HEK293 (cell line): ENCODE data around the gene AKIRIN2.

Experiments
- EGR2 ChIP-seq: fragments of 450-650 bp; formaldehyde crosslinking; IDR thresholded peaks from 2 replicates; pipeline ENCODE4 v1.5.1; 2016; ENCODE audit warnings: low read depth, missing biosample characterization, missing genetic modification characterization
- GLIS1 ChIP-seq: fragments of 450-650 bp; formaldehyde crosslinking; IDR thresholded peaks from 2 replicates; pipeline ENCODE4 v1.5.1; 2016; ENCODE audit warnings: missing biosample characterization, missing genetic modification characterization
- GLIS2 ChIP-seq: fragments of 450-650 bp; formaldehyde crosslinking; IDR thresholded peaks from 2 replicates; pipeline ENCODE4 v1.5.1; 2016; ENCODE audit warnings: missing biosample characterization, missing genetic modification characterization
- MZF1 ChIP-seq: fragments of 450-650 bp; formaldehyde crosslinking; IDR thresholded peaks from 2 replicates; pipeline ENCODE4 v1.5.1; 2017; ENCODE audit warnings: missing biosample characterization, missing genetic modification characterization, borderline replicate concordance
- REPIN1 ChIP-seq: fragments of 450-650 bp; formaldehyde crosslinking; IDR thresholded peaks from 2 replicates; pipeline ENCODE4 v1.5.1; 2017; ENCODE audit warnings: missing biosample characterization, missing genetic modification characterization, low read depth
- REST ChIP-seq: fragments of 450-650 bp; formaldehyde crosslinking; IDR thresholded peaks from 2 replicates; pipeline ENCODE4 v1.5.1; 2016; ENCODE audit warnings: missing biosample characterization, missing genetic modification characterization
- SALL2 ChIP-seq: fragments of 450-650 bp; formaldehyde crosslinking; IDR thresholded peaks from 2 replicates; pipeline ENCODE4 v1.5.0; 2017; ENCODE audit warnings: missing biosample characterization, mild to moderate bottlenecking, missing genetic modification characterization, borderline replicate concordance
- WT1 ChIP-seq: fragments of 450-650 bp; formaldehyde crosslinking; IDR thresholded peaks from 2 replicates; pipeline ENCODE4 v1.5.1; 2016; ENCODE audit warnings: missing biosample characterization, missing genetic modification characterization
- YY2 ChIP-seq: fragments of 450-650 bp; formaldehyde crosslinking; IDR thresholded peaks from 2 replicates; pipeline ENCODE4 v1.5.1; 2016; ENCODE audit warnings: missing biosample characterization, missing genetic modification characterization
- ZFHX2 ChIP-seq: fragments of 450-650 bp; formaldehyde crosslinking; conservative IDR thresholded peaks from 2 replicates; pipeline ENCODE4 v1.5.1; 2016; ENCODE audit warnings: missing biosample characterization, missing genetic modification characterization
- ZNF114 ChIP-seq: fragments of 450-650 bp; formaldehyde crosslinking; IDR thresholded peaks from 2 replicates; pipeline ENCODE4 v1.5.0; 2017; ENCODE audit warnings: missing biosample characterization, missing genetic modification characterization
- ZNF169 ChIP-seq: fragments of 450-650 bp; formaldehyde crosslinking; IDR thresholded peaks from 2 replicates; pipeline ENCODE4 v1.5.1; 2016; ENCODE audit warnings: missing biosample characterization, missing genetic modification characterization
- ZNF174 ChIP-seq: fragments of 450-650 bp; formaldehyde crosslinking; IDR thresholded peaks from 2 replicates; pipeline ENCODE4 v1.5.0; 2017; ENCODE audit warnings: missing biosample characterization, mild to moderate bottlenecking, missing genetic modification characterization
- ZNF394 ChIP-seq: fragments of 450-650 bp; formaldehyde crosslinking; IDR thresholded peaks from 2 replicates; pipeline ENCODE4 v1.5.1; 2016; ENCODE audit warnings: missing biosample characterization, missing genetic modification characterization, mild to moderate bottlenecking, moderate library complexity, borderline replicate concordance
- ZNF433 ChIP-seq: fragments of 450-650 bp; formaldehyde crosslinking; IDR thresholded peaks from 2 replicates; pipeline ENCODE4 v1.5.1; 2016; ENCODE audit warnings: missing biosample characterization, missing genetic modification characterization, low read depth
- ZNF555 ChIP-seq: fragments of 450-650 bp; formaldehyde crosslinking; conservative IDR thresholded peaks from 2 replicates; pipeline ENCODE4 v1.5.1; 2017; ENCODE audit warnings: missing biosample characterization, mild to moderate bottlenecking, missing genetic modification characterization, inconsistent platforms
- ZNF600 ChIP-seq: fragments of 450-650 bp; formaldehyde crosslinking; IDR thresholded peaks from 2 replicates; pipeline ENCODE4 v1.5.1; 2016; ENCODE audit warnings: missing biosample characterization, missing genetic modification characterization
- ZNF626 ChIP-seq: fragments of 450-650 bp; sonication (Bioruptor Pico); formaldehyde crosslinking; IDR thresholded peaks from 2 replicates; pipeline ENCODE4 v1.5.1; 2018; ENCODE audit warnings: missing biosample characterization, missing genetic modification characterization, inconsistent platforms
- ZNF768 ChIP-seq: fragments of 450-650 bp; formaldehyde crosslinking; IDR thresholded peaks from 2 replicates; pipeline ENCODE4 v1.5.1; 2018; ENCODE audit warnings: missing biosample characterization, mild to moderate bottlenecking, missing genetic modification characterization
- ZNF777 ChIP-seq: fragments of 450-650 bp; formaldehyde crosslinking; IDR thresholded peaks from 2 replicates; pipeline ENCODE4 v1.5.1; 2017; ENCODE audit warnings: missing biosample characterization, missing genetic modification characterization, borderline replicate concordance
- ZSCAN5A ChIP-seq: fragments of 450-650 bp; formaldehyde crosslinking; IDR thresholded peaks from 2 replicates; pipeline ENCODE4 v1.5.1; 2016; ENCODE audit warnings: missing biosample characterization, missing genetic modification characterization
- TF ChIP-seq, protein P1 (sequence below): fragments of 450-650 bp; formaldehyde crosslinking; IDR thresholded peaks from 2 replicates; pipeline ENCODE4 v1.5.1; 2016; ENCODE audit warnings: missing biosample characterization, missing genetic modification characterization
- TF ChIP-seq, protein P2 (sequence below): fragments of 450-650 bp; formaldehyde crosslinking; conservative IDR thresholded peaks from 2 replicates; pipeline ENCODE4 v1.5.1; 2016; ENCODE audit warnings: low read depth, missing biosample characterization, missing genetic modification characterization
- TF ChIP-seq, protein P3 (sequence below): fragments of 450-650 bp; formaldehyde crosslinking; IDR thresholded peaks from 2 replicates; pipeline ENCODE4 v1.5.1; 2016; ENCODE audit warnings: missing biosample characterization, missing genetic modification characterization

The AKIRIN2 gene

DNA sequence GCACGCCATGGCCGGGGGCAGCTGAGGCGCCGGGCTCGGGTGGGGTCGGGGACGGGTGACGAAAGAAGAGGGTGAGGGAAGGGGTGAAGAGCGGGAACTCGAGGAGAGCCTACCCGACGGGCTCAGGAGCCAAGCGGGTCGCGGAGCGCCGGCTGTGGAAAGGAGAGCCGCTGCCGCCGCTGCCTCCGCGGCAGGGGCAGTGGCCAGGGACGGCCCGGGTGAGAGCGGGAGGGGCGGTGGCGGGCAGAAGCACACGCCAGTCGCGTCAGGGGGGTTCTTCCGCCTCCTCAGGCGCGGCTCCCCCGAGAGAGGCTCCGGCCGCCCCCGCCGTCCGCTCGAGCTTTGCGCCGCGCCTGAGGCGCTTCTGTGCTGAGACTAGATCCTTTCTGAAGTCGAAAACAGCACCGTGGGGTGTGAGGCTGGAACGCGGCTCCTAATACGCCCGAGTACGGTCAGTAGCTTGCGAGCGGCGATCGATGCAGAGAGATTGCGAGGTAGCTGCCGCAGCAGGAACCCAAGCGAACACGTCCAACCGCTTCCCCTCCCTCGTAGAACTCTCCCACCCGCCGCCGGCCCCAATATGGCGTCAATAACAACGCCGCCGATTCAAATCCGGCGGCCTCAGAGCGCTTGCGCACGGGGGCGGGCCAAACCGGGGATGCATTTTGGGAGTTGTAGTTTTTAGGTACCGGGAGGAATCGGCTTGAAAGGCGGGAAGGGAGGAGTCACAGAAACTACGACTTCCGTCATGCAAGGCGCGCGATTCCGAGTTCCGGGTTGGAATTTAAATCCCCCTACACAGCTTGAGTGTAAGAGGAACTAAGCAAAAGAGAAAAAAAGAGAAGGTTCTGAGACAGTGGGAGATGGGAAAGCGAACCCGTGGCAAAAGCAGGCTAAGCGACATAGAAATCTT lies at the start of gene AKIRIN2 (continued):
- TF ChIP-seq, protein P1, sequence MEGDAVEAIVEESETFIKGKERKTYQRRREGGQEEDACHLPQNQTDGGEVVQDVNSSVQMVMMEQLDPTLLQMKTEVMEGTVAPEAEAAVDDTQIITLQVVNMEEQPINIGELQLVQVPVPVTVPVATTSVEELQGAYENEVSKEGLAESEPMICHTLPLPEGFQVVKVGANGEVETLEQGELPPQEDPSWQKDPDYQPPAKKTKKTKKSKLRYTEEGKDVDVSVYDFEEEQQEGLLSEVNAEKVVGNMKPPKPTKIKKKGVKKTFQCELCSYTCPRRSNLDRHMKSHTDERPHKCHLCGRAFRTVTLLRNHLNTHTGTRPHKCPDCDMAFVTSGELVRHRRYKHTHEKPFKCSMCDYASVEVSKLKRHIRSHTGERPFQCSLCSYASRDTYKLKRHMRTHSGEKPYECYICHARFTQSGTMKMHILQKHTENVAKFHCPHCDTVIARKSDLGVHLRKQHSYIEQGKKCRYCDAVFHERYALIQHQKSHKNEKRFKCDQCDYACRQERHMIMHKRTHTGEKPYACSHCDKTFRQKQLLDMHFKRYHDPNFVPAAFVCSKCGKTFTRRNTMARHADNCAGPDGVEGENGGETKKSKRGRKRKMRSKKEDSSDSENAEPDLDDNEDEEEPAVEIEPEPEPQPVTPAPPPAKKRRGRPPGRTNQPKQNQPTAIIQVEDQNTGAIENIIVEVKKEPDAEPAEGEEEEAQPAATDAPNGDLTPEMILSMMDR = no peak
- TF ChIP-seq ZNF114 (tag by site-specific recombination) = no peak
- TF ChIP-seq REPIN1 = no peak; the same call in 1 of the 2 replicates
- TF ChIP-seq ZNF600 = peak; percentile 38; the same call in 1 of the 2 replicates
- TF ChIP-seq SALL2 = no peak
- peak; percentile 90 for TF ChIP-seq ZFHX2 (tag by site-specific recombination)
- peak; percentile 26; the same call in 1 of the 2 replicates for TF ChIP-seq REST (tag by site-specific recombination)
- 0 out of 2 replicates have a peak, but pooled peaks have one; percentile 20 for TF ChIP-seq ZNF768 (tag by site-specific recombination)
- peak; percentile 75 for TF ChIP-seq MZF1 (tag by site-specific recombination)
- TF ChIP-seq ZNF394 (tag by site-specific recombination) = peak; percentile 70
- TF ChIP-seq, protein P2, sequence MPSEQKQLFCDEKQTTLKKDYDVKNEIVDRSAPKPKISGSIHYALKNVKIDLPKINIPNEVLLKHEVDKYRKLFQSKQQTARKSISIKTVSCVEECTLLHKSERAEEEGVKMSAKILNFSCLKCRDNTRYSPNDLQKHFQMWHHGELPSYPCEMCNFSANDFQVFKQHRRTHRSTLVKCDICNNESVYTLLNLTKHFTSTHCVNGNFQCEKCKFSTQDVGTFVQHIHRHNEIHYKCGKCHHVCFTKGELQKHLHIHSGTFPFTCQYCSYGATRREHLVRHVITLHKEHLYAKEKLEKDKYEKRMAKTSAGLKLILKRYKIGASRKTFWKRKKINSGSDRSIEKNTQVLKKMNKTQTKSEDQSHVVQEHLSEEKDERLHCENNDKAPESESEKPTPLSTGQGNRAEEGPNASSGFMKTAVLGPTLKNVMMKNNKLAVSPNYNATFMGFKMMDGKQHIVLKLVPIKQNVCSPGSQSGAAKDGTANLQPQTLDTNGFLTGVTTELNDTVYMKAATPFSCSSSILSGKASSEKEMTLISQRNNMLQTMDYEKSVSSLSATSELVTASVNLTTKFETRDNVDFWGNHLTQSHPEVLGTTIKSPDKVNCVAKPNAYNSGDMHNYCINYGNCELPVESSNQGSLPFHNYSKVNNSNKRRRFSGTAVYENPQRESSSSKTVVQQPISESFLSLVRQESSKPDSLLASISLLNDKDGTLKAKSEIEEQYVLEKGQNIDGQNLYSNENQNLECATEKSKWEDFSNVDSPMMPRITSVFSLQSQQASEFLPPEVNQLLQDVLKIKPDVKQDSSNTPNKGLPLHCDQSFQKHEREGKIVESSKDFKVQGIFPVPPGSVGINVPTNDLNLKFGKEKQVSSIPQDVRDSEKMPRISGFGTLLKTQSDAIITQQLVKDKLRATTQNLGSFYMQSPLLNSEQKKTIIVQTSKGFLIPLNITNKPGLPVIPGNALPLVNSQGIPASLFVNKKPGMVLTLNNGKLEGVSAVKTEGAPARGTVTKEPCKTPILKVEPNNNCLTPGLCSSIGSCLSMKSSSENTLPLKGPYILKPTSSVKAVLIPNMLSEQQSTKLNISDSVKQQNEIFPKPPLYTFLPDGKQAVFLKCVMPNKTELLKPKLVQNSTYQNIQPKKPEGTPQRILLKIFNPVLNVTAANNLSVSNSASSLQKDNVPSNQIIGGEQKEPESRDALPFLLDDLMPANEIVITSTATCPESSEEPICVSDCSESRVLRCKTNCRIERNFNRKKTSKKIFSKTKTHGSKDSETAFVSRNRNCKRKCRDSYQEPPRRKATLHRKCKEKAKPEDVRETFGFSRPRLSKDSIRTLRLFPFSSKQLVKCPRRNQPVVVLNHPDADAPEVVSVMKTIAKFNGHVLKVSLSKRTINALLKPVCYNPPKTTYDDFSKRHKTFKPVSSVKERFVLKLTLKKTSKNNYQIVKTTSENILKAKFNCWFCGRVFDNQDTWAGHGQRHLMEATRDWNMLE (tag by site-specific recombination) = peak; percentile 20; the same call in 1 of the 2 replicates
- 0 out of 2 replicates have a peak, but pooled peaks have one; percentile 54 for TF ChIP-seq ZNF777 (tag by site-specific recombination)
- TF ChIP-seq GLIS1 (tag by site-specific recombination) = peak; percentile 58
- TF ChIP-seq WT1 (tag by site-specific recombination) = peak; percentile 57
- TF ChIP-seq ZNF555 = no peak
- 0 out of 2 replicates have a peak, but pooled peaks have one; percentile 64 for TF ChIP-seq ZSCAN5A (tag by site-specific recombination)
- peak; percentile 88 for TF ChIP-seq EGR2
- TF ChIP-seq, protein P3, sequence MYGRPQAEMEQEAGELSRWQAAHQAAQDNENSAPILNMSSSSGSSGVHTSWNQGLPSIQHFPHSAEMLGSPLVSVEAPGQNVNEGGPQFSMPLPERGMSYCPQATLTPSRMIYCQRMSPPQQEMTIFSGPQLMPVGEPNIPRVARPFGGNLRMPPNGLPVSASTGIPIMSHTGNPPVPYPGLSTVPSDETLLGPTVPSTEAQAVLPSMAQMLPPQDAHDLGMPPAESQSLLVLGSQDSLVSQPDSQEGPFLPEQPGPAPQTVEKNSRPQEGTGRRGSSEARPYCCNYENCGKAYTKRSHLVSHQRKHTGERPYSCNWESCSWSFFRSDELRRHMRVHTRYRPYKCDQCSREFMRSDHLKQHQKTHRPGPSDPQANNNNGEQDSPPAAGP (tag by site-specific recombination) = peak; percentile 90
- no peak for TF ChIP-seq ZNF626 (tag by site-specific recombination)
- TF ChIP-seq ZNF174 (tag by site-specific recombination) = no peak
- TF ChIP-seq ZNF433 = no peak
- TF ChIP-seq GLIS2 = peak; percentile 99
- no peak for TF ChIP-seq ZNF169 (tag by site-specific recombination)
- TF ChIP-seq YY2 (tag by site-specific recombination) = no peak
